Activated CD8-positive, alpha-beta memory T cell treated with anti-CD3 and anti-CD28 coated beads, Interleukin-2, amount 50 U/mL, for 48 hours (primary cell): ENCODE results near the gene PDZD2.
A peak's percentile ranks its signal among the peaks of the same experiment; 100 is the strongest.
"Not testable (repeated sequence)": the region's sequence is repeated elsewhere in the genome, so short reads cannot be mapped to it uniquely, and the experiment has no call there.

ENCODE experiments used
- DNase-seq: peaks from one replicate; pipeline ENCODE4 v3.0.0-alpha.2; 2020

Gene PDZD2

GRCh38 chr5:32118922-32119321 is 480.0 kb downstream of the PDZD2 start:
- DNase-seq: not testable (repeated sequence)

DNA sequence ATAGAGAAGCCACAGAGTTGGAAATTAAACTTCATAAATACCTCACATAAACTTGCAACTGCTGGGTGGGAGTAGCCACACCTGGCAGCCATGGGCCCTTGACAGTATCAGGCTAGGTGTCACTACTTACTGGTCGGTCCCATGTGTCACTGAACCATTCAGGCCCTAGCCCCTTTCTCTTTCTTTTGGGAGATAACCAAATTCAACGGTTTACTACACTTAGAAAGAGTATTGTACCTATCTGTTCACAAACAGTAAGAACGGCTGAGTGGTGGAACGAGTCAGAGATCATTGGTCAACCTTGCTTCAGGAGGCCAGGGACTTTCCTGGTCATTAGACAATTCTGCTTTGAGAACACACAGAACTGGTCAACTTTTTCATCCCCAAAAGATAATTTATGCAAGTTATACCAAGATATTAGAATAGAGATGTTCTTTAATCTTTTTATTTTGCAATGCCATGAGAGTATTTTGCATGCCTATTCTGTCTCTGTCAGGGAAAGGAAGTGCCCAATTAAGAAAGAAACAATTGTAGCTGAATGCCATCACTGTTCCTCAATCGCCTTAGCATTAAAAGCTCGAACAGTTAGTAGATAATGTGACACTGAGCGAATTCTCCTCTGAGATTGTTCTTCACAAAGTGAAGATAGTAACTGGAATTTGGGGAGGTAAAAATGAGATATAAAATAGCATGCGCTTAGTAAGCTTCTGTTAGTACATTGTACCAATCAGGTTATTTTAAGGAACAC is 484.3 kb downstream of the PDZD2 start:
- DNase-seq: no peak

DNA sequence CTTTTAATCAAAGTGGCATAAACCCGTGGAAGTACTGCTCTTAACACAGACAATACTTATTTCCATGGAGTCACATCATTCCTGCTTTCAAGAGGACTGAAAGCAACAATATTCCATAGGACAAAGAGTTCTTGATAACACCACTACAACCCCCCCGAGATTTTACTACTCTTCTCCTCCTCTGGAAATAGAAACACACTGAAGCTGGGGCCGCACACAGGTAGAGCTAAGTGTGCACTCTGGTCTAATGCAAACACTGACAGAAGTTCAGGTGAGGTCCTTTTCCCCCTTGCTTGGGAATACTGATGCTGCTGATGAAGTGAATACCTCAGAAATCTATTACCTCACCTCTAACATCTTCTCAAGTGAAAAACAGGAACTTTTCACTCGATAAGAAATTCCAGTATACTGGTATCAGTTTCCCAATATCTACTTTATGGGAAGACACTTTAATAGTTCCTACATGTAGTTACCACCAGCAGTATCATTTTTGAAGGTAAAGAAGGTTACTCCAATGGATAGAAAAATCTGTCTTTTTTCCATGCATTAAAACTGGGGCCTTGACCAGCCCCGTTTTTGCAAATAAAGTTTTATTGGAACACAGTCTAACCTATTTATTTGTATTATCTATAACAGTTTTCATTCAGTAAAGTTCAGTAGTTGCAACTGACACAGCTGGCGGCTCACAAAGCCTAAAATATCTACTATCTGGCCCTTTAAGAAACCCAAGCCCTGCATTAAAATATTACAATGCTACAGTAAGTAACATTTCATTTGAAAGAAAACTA is 485.2 kb downstream of the PDZD2 start:
- no peak for DNase-seq

- no peak for DNase-seq
These were observed 487.8 kb downstream of the PDZD2 start for GRCh38 chr5:32126691-32127090.

GRCh38 chr5:32127711-32128110 is 488.8 kb downstream of the PDZD2 start:
- no peak for DNase-seq

DNA sequence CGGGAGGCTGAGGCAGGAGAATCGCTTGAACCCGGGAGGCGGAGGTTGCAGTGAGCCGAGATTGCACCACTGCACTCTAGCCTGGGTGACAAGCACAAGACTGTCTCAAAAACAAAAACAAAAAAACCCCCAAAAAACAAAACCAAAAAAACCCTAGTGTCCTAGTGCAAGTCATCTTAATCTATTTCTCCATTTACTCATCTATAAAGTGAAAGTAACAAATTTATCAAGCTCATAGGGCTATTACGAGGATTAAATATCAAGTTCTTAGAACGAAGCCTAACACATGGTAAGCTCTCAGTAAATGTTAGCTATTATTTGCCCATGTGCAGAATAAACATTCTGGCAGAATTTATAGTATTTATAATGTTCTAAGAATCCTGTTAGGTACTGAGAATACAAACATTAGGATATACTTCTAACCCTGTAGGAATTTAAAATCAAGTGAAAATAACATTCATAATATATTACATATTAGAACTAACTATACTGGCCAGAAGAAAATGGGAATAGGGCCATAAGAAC is 490.2 kb downstream of the PDZD2 start:
- DNase-seq: no peak

GRCh38 chr5:32130865-32131264 is 491.9 kb downstream of the PDZD2 start:
- DNase-seq: no peak

DNA sequence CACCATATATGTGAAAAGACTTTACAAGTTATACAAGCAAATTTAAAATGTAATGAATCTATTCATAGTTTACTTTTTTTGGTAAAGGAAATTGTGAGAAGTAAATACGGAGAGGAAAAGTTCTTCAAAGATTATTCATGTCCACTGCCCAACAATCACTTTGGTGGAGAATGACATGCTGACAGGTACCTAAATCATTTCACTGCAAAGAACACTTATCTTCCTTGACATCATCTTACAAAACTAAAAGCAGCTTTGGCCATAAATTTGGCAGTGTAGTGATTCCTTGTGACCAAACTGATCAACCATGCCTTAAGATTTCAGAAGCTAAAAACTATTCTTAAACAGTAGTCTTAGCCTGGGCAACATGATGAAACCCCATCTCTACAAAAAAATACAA is 492.7 kb downstream of the PDZD2 start:
- DNase-seq: no peak

- DNase-seq: no peak
These were observed 493.8 kb downstream of the PDZD2 start for GRCh38 chr5:32132757-32133156.

DNA sequence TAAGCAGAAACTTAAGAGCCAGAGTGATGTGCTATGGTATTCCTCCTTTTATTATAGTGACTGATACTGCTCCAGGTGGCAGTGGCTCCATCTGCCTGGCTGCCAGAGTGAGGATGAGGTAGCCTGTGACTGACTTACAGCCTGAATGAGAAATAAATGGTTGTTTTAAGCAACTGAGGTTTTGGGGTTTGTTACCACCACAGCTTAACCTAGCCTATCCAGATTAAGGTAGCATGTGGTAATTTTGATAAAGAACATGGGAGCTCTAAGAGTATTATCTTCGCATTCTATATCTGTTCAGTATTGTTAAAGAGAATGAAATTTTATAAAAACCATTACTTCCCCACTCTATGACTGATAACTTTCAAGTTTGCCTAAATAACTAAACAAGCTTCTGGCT is 496.2 kb downstream of the PDZD2 start:
- DNase-seq: no peak

- DNase-seq: no peak
These were observed 497.4 kb downstream of the PDZD2 start for GRCh38 chr5:32136342-32136741.

DNA sequence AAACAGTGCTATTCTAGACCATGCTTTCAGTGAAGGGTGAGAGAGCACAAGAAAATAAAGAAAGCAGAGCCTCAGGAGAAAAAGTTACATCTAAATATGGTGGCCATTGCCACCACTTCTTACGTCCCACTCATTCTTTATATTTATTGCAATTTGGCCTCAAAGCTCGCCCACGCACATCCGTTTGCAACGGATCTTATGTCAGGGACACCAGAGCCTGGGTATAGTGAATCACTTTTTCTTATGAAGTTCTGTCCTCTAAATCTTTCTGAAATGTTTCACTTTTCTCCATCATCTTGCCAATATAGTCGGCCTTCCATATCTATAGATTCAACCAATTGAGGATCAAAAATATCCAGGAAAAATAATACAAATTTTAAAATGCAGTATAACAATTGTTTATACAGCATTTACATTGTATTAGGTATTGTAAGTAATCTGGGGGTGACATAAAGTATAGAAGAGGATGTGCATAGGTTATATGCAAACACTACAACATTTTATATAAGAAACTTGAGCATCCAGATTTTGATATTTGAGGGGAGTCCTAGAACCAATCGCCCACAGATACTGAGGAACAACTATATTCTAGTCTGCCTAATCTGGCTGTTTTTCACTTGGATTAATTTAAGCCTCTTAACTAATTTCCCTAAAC is 500.0 kb downstream of the PDZD2 start:
- DNase-seq: peak; percentile 81

DNA sequence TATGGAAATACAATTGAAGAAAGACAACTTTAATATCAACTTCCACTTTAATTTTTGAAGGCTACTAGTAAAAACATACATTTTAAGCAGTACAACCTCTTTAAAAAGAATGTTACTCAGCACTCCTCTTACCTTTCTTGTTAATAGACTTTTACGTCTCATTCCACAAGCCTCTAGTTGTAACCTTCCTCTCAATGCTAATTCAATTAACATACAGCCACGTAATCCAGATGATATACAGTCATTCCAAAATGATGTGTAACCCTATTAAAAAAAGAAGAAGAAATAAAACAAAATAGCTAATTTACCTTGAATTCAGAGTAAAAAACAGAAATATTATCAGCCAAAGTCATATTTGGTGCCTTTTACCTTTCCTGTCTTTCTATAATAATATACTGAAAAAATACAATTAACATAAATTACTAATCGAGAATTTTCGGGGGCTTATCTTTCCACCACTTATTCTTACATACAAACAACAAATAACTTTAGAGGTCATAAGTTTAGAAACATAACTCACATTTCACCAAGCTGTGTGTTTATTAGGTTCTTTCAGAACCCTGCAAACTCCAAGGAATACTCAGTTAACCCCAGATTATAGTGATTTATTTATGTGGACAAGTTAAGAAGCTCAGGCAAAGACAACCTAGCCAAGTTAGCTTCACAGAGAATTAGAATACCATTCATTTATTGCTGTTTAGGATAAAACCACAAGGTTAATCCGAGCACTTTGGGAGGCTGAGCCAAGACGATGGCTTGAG is 504.9 kb downstream of the PDZD2 start:
- no peak for DNase-seq

GRCh38 chr5:32144378-32145207 is 505.7 kb downstream of the PDZD2 start:
- no peak for DNase-seq

DNA sequence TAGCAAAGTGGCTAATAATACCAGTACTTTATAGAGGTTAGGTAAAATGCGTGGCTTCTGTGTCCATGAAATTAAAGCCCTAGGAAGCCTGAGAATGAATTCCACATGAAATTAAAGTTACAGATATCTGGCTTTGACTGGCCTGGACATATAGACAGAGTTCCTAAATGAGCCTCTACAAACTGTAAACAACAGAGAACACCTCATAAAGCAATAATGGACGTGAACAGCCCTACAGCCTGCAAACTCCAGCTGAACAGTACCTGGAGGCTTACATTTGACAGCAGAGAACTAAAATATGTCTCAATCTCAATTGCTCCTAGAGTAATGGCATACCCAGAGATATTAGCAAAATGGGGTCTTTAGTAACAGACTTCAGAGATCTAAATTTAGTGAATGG is 506.4 kb downstream of the PDZD2 start:
- DNase-seq: no peak

DNA sequence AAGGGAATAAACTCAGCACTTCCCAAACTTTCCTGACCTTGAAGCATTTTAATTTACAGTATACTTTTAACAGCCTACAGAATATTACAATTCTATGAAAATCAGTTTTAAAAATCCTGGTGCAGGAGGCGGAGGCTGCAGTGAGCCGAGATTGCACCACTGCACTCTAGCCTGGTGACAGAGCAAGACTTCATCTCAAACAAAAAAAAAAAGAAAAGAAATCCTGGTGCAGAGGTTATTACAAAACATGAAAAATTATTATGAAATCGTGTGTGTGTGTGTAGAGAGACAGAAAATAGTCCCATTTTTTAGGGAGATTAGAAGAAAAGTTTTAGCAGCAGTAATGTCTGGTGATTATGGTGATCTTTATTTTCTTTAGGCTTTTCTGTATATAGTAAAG is 508.3 kb downstream of the PDZD2 start:
- no peak for DNase-seq

DNA sequence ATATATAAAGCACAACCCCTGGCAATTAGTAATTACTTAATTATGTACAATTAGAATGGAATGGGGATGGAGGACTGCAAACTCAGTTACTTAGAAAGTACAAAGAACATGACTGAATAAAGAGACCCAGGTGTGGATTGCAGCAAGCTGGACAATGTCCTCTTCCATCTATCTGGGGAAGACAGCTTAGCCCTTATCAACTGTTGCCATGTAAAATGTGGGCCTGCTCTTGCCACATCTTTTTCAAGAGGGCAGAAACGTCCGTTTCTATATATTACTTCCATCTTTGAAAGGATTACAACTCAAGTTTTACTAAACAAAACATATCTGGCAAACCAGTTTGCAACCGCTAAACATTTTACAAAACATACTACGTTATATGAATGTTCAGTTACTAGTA is 509.0 kb downstream of the PDZD2 start:
- no peak for DNase-seq

DNA sequence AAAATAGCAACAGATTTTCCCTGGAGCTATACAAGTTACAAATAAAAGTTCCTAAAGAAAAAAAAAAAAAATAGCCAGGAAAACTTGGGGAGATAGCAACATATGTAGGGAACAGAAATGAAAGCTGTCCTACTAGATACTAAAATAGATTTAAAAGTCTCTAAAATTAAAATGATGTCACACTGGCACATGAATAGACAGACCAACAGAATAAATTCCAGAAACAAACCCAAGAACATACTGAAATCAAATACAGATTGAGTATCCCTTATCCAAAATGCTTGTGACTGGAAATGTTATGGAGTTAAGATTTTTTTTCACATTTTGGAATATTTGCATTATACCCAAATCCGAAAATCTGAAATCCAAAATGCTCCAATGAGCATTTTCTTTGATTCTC is 511.4 kb downstream of the PDZD2 start:
- no peak for DNase-seq

GRCh38 chr5:32151198-32151597 is 512.3 kb downstream of the PDZD2 start:
- no peak for DNase-seq

- no peak for DNase-seq
These were observed 514.8 kb downstream of the PDZD2 start for GRCh38 chr5:32153723-32154122.

GRCh38 chr5:32155211-32155610 is 516.3 kb downstream of the PDZD2 start:
- DNase-seq: no peak

DNA sequence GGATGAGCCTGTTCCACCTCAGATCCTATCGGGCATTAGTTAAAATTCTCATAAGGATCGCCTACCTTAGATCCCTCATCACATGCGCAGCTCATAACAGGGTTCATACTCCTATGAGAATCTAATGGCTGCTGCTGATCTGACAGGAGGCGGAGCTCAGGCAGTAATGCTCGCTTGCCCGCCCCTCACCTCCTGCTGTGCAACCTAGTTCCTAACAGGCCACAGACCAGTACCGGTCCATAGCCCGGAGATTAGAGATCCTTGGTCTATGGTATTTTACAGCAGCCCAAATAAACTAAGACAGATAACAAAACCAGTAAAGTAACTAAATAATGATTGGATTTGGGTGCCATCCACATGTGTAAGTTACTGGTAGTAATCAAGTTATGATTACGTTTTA is 517.7 kb downstream of the PDZD2 start:
- no peak for DNase-seq
